CD14-positive monocyte (primary cell): ENCODE measurements around the gene RETREG2. TPM values are rescaled to one million over a fixed set of nuclear protein-coding genes. Genes with fewer than 3 reads are reported as not detected.

ENCODE experiments used
- DNase-seq, 3 donors: peaks; one replicate each; pipeline ENCODE4 v3.0.0-alpha.2; 2011 to 2022
- H2AFZ ChIP-seq: 2 replicates; pipeline ENCODE4 v1.6.0; 2012; ENCODE audit warnings: mild to moderate bottlenecking, low read depth, low read length, inconsistent platforms; ENCODE audit not compliant: insufficient read depth, poor library complexity, severe bottlenecking
- H3K27ac ChIP-seq, 2 donors: 1 replicate in 1 of 2; 2 replicates in 1 of 2; pipeline ENCODE4 v1.5.1; 2012 to 2013; ENCODE audit warnings: low read length in 2 of 2, control low read depth in 1 of 2, inconsistent platforms in 1 of 2, low read depth in 1 of 2, mild to moderate bottlenecking in 1 of 2
- H3K27me3 ChIP-seq, 2 donors: one replicate each; pipeline versions ENCODE4 v1.6.0 to v1.6.1; 2011 to 2013; ENCODE audit warnings: low read length in 2 of 2; ENCODE audit not compliant: control insufficient read depth in 2 of 2, insufficient read depth in 2 of 2
- H3K36me3 ChIP-seq, 2 donors: replicated peaks in 1 of 2; 1 replicate in 1 of 2; 2 replicates in 1 of 2; pipeline versions ENCODE4 v1.5.1 to v1.6.1; 2012 to 2013; ENCODE audit warnings: low read length in 2 of 2, control low read depth in 1 of 2, inconsistent platforms in 1 of 2, mild to moderate bottlenecking in 1 of 2; ENCODE audit not compliant: insufficient read depth in 2 of 2, control insufficient read depth in 1 of 2
- H3K4me1 ChIP-seq, 2 donors: 1 replicate in 1 of 2; 2 replicates in 1 of 2; pipeline versions ENCODE4 v1.5.1 to v1.6.1; 2012 to 2013; ENCODE audit warnings: low read length in 2 of 2, control low read depth in 1 of 2, inconsistent platforms in 1 of 2, mild to moderate bottlenecking in 1 of 2, moderate library complexity in 1 of 2; ENCODE audit not compliant: insufficient read depth in 2 of 2, control insufficient read depth in 1 of 2
- H3K4me2 ChIP-seq: replicated peaks from 2 replicates; pipeline ENCODE3; 2012; ENCODE audit warnings: low read length, moderate library complexity, mild to moderate bottlenecking; ENCODE audit not compliant: poor library complexity, severe bottlenecking; ENCODE audit errors: extremely low read depth
- H3K4me3 ChIP-seq, 3 experiments: fragments of 200-600 bp in 1 of 3; sonication (generic) in 1 of 3; replicated peaks in 1 of 3; 1 replicate in 2 of 3; 2 replicates in 1 of 3; pipeline ENCODE4 v1.5.1; 2011 to 2013; ENCODE audit warnings: low read length in 3 of 3, mild to moderate bottlenecking in 3 of 3, control low read depth in 2 of 3, low read depth in 2 of 3, inconsistent platforms in 1 of 3, moderate library complexity in 1 of 3
- H3K79me2 ChIP-seq: 2 replicates; pipeline ENCODE4 v1.6.0; 2012; ENCODE audit warnings: mild to moderate bottlenecking, control low read depth, inconsistent platforms, low read length, moderate library complexity; ENCODE audit not compliant: insufficient read depth
- H3K9ac ChIP-seq: 2 replicates; pipeline ENCODE4 v1.6.0; 2017; ENCODE audit warnings: low read length, mild to moderate bottlenecking; ENCODE audit not compliant: insufficient read depth, poor library complexity, severe bottlenecking
- H3K9me3 ChIP-seq, 2 donors: replicated peaks in 1 of 2; 1 replicate in 1 of 2; 2 replicates in 1 of 2; pipeline versions ENCODE4 v1.5.1 to v1.6.1; 2012 to 2013; ENCODE audit warnings: low read length in 2 of 2, control low read depth in 1 of 2; ENCODE audit not compliant: control insufficient read depth in 1 of 2, insufficient read depth in 1 of 2
- H4K20me1 ChIP-seq: 2 replicates; pipeline ENCODE4 v1.6.0; 2012; ENCODE audit warnings: mild to moderate bottlenecking, low read length, control low read depth, moderate library complexity; ENCODE audit not compliant: insufficient read depth
- H3K27ac Mint-ChIP-seq, 7 donors: one replicate each; pipeline ENCODE4 v1.8.0; 2020; ENCODE audit warnings: mild to moderate bottlenecking in 7 of 7, mixed read lengths in 7 of 7, moderate library complexity in 6 of 7, inconsistent platforms in 2 of 7
- H3K27me3 Mint-ChIP-seq, 3 donors: one replicate each; pipeline ENCODE4 v1.8.0; 2021 to 2022; ENCODE audit warnings: low read depth in 3 of 3, mild to moderate bottlenecking in 3 of 3, mixed read lengths in 3 of 3, moderate library complexity in 3 of 3, inconsistent platforms in 1 of 3
- H3K36me3 Mint-ChIP-seq, 2 donors: one replicate each; pipeline ENCODE4 v1.8.0; 2020; ENCODE audit warnings: mixed read lengths in 2 of 2, inconsistent platforms in 1 of 2, mild to moderate bottlenecking in 1 of 2
- H3K4me1 Mint-ChIP-seq: one replicate; pipeline ENCODE4 v1.8.0; 2020; ENCODE audit warnings: mild to moderate bottlenecking, mixed read lengths
- H3K4me3 Mint-ChIP-seq, 2 donors: one replicate each; pipeline ENCODE4 v1.8.0; 2020; ENCODE audit warnings: mild to moderate bottlenecking in 2 of 2, mixed read lengths in 2 of 2, moderate library complexity in 1 of 2
- H3K9me3 Mint-ChIP-seq, 7 donors: one replicate each; pipeline ENCODE4 v1.8.0; 2020 to 2022; ENCODE audit warnings: mixed read lengths in 7 of 7, mild to moderate bottlenecking in 6 of 7, moderate library complexity in 6 of 7, inconsistent platforms in 2 of 7
- CTCF ChIP-seq: fragments of 200-600 bp; IDR thresholded peaks from one replicate; pipeline ENCODE4 v1.8.0; 2022; ENCODE audit warnings: antibody characterized with exemption, mild to moderate bottlenecking
- WGBS: methylation state at CpG from one replicate; pipeline ENCODE4 v1.1.5; 2013; ENCODE audit warnings: missing lambda C conversion rate; ENCODE audit not compliant: insufficient coverage; 5-methylcytosine and 5-hydroxymethylcytosine counted together
- intact Hi-C, 2 donors: fragments of 100-400 bp; cut with micrococcal nuclease; formaldehyde crosslinking; loops; one replicate each; pipeline versions ENCODE4 v1.15.0 to v1.15.1; 2023
- polyA plus RNA-seq, 3 donors: library from polyadenylated mRNA; depleted of rRNA in 1 of 3; unstranded in 2 of 3; stranded (reverse) in 1 of 3; fragments of 300-500 nt in 2 of 3; fragments of >200 nt in 1 of 3; fragmentation: Illumina TruSeq in 2 of 3; gene quantifications; 1 replicate in 2 of 3; 2 replicates in 1 of 3; pipeline ENCODE4 v1.2.3, GENCODE V29; 2012 to 2021

The RETREG2 gene
- polyA plus RNA-seq, 3 donors, result 37.7 to 60.9 (median 39.4) TPM

GRCh38 chr2:219214141-219214540 lies 36.1 kb downstream of the RETREG2 start:
- Histone ChIP-seq H4K20me1 (peaks cover 10% of the 10 kb centered on the region), H3K9ac (no peak overlapping the region), H3K4me3 (no peak overlapping the region), H3K36me3 (peaks cover under 1 to 16% of the 10 kb centered on the region in 2 donors), H3K4me2 (no peak overlapping the region), H3K9me3 (no peaks in the 10 kb centered on the region), H2AFZ (no peak overlapping the region), H3K27ac (no peak overlapping the region), H3K4me1 (peaks cover 26 to 28% of the 10 kb centered on the region in 2 donors), H3K27me3 (peaks cover 0 to 9% of the 10 kb centered on the region in 2 donors), H3K79me2 (no peaks in the 10 kb centered on the region)
- peaks cover 13 to 21% (median 19%) of the 10 kb centered on the region in 3 donors for H3K27me3 Mint-ChIP-seq
- H3K27ac Mint-ChIP-seq, result no peak overlapping the region
- peaks cover 36 to 37% of the 10 kb centered on the region in 2 donors for H3K36me3 Mint-ChIP-seq
- intact Hi-C loops, result loop anchor here in 1 of 2 donors (5.0 kb wide), 1 partner anchor 52 kb away; the partner anchor contains the start of gene NHEJ1
- WGBS, result over 99% methylated on average over 7 of the region's 15 CpGs
- no peak for TF ChIP-seq CTCF
- peaks cover 35% of the 10 kb centered on the region for H3K4me1 Mint-ChIP-seq
- no peak for DNase-seq
- H3K9me3 Mint-ChIP-seq, result peaks cover 0 to 2% (median 0%) of the 10 kb centered on the region in 7 donors
- no peak overlapping the region for H3K4me3 Mint-ChIP-seq

- TF ChIP-seq CTCF, result no peak
- DNase-seq, result no peak
- Histone ChIP-seq H2AFZ (no peak overlapping the region), H4K20me1 (peaks cover 17% of the 10 kb centered on the region), H3K9me3 (no peaks in the 10 kb centered on the region), H3K4me1 (peaks cover 32 to 34% of the 10 kb centered on the region in 2 donors), H3K36me3 (peaks cover 2 to 14% of the 10 kb centered on the region in 2 donors), H3K9ac (no peak overlapping the region), H3K4me2 (no peak overlapping the region), H3K79me2 (no peaks in the 10 kb centered on the region), H3K27ac (no peak overlapping the region), H3K27me3 (peaks cover 0 to 15% of the 10 kb centered on the region in 2 donors), H3K4me3 (no peak overlapping the region)
- 100% methylated on average over 3 of the region's 6 CpGs for WGBS
- H3K27ac Mint-ChIP-seq, result no peak overlapping the region
- H3K4me3 Mint-ChIP-seq, result no peak overlapping the region
- intact Hi-C loops, result loop anchor here (5.0 kb wide), 3 partner anchors 37 to 52 kb away; partner anchors contain the start of genes TUBA4A (in 2 of the 2), TUBA4B (in 2 of the 2), CNPPD1 (in 1 of the 2) and NHEJ1 (in 1 of the 2)
- H3K9me3 Mint-ChIP-seq, result peaks cover 0 to 2% (median 0%) of the 10 kb centered on the region in 7 donors
- peaks cover 36 to 38% of the 10 kb centered on the region in 2 donors for H3K36me3 Mint-ChIP-seq
- H3K4me1 Mint-ChIP-seq, result peaks cover 37% of the 10 kb centered on the region
- peaks cover 19 to 26% (median 20%) of the 10 kb centered on the region in 3 donors for H3K27me3 Mint-ChIP-seq
These were observed 36.7 kb downstream of the RETREG2 start for GRCh38 chr2:219214786-219215185.
